Small intestine (tissue), 7 donors: Measurements from ENCODE around the gene HES5. TPM values are rescaled to one million over a fixed set of nuclear protein-coding genes. Genes with fewer than 3 reads are reported as not detected.

Source experiments
- DNase-seq, 2 donors: peaks; one replicate each; pipeline versions ENCODE4 v3.0.0 to v3.0.0-alpha.2; 2013
- FAIRE-seq: peaks from 2 replicates; lab custom pipeline; 2012; peaks lifted over from hg19 to GRCh38; lab: Jason Lieb, UNC
- H3K27ac ChIP-seq, 3 donors: one replicate each; pipeline ENCODE4 v1.5.1; 2013; ENCODE audit warnings: low read length in 2 of 3, mild to moderate bottlenecking in 2 of 3, control low read depth in 1 of 3, inconsistent platforms in 1 of 3, low read depth in 1 of 3, moderate library complexity in 1 of 3
- H3K27me3 ChIP-seq, 3 donors: one replicate each; pipeline ENCODE4 v1.6.1; 2013; ENCODE audit warnings: low read length in 3 of 3, inconsistent platforms in 1 of 3; ENCODE audit not compliant: control insufficient read depth in 3 of 3, insufficient read depth in 3 of 3
- H3K36me3 ChIP-seq, 3 donors: one replicate each; pipeline ENCODE4 v1.6.1; 2013; ENCODE audit warnings: low read length in 3 of 3, inconsistent platforms in 1 of 3, low read depth in 1 of 3, mild to moderate bottlenecking in 1 of 3, moderate library complexity in 1 of 3; ENCODE audit not compliant: control insufficient read depth in 3 of 3, insufficient read depth in 2 of 3
- H3K4me1 ChIP-seq, 3 donors: one replicate each; pipeline ENCODE4 v1.6.1; 2013; ENCODE audit warnings: low read length in 2 of 3, inconsistent platforms in 1 of 3, low read depth in 1 of 3, mild to moderate bottlenecking in 1 of 3, moderate library complexity in 1 of 3; ENCODE audit not compliant: control insufficient read depth in 3 of 3, insufficient read depth in 2 of 3
- H3K4me3 ChIP-seq, 3 donors: one replicate each; pipeline ENCODE4 v1.5.1; 2013; ENCODE audit warnings: low read length in 3 of 3, control low read depth in 1 of 3, inconsistent platforms in 1 of 3, low read depth in 1 of 3, mild to moderate bottlenecking in 1 of 3, moderate library complexity in 1 of 3
- H3K9me3 ChIP-seq, 2 donors: one replicate each; pipeline ENCODE4 v1.6.1; 2013; ENCODE audit warnings: low read depth in 1 of 2, low read length in 1 of 2; ENCODE audit not compliant: control insufficient read depth in 2 of 2, insufficient read depth in 1 of 2
- WGBS, 3 donors: extraction: QIAGEN DNeasy Blood & Tissue Kit; methylation state at CpG; one replicate each; pipeline ENCODE4 v1.1.7; 2013; 5-methylcytosine and 5-hydroxymethylcytosine counted together
- polyA plus RNA-seq, 4 donors: library from polyadenylated mRNA; stranded (reverse) in 3 of 4; unstranded in 1 of 4; fragments of 200-250 nt in 3 of 4; fragments of 120-200 nt in 1 of 4; gene quantifications; one replicate each; pipeline versions ENCODE4 v1.2.1 to v1.2.3, GENCODE V29; 2013
- donor health status: healthy with polysubstance abuse.
- donor health status: control.
- donor health status: control.
- donor health status: Bipolar disorder and iron deficiency.
- donor health status: healthy.

Gene HES5
- polyA plus RNA-seq, 4 donors = 0.19 to 0.30 TPM; not detected in 2

DNA sequence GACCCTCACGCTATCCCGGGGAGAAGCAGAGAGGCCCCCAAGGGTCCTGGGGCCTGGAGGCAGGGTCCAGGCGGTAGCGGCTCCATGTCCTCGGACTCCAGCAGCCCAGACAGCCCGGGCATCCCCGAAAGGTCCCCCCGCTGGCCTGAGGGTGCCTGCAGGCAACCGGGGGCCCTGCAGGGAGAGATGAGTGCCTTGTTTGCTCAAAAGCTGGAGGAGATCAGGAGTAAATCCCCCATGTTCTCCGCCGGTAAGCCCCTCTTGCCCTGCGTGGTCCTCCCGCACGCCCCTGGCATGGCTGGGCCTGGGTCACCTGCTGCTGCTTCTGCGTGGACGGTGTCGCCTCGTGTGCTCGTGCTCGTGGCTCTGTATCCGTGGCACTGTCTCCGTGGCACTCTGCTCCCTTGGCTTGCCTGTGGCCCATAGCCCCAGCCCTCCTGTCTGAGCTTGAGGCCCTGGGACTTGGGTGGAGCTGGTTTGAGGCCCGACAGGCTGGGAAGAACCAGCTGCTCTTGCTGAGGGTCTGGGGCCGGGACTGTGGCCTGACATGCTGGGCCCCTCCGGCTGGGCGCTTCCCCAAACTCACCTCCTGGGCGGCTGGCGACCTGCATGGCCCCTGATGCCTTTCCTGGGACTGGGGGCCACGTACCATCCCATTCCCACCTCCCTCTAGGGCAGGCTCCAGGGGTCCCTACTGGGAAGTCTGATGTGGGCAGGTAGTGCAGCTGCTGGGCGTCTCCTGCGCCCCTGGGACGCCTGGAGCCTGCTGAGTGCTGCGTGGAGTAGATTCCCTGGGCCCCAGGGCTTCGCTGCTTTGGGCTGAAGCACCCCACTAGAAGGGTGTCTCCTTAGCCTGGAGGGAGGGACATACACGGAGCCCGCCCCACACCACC lies 27.2 kb downstream of the HES5 start:
- H3K4me1 ChIP-seq = no peaks in the 10 kb centered on the region
- no peak for FAIRE-seq
- H3K27me3 ChIP-seq = peaks cover 0 to 28% (median 2%) of the 10 kb centered on the region in 3 donors
- H3K27ac ChIP-seq = no peak overlapping the region
- H3K36me3 ChIP-seq = peaks cover 0 to 12% (median 0%) of the 10 kb centered on the region in 3 donors
- no peak for DNase-seq
- H3K9me3 ChIP-seq = no peaks in the 10 kb centered on the region
- WGBS, 3 donors = 65 to 73% (median 72%) methylated on average over 35 to 36 of the region's 36 CpGs
- no peak overlapping the region for H3K4me3 ChIP-seq

- H3K9me3 ChIP-seq = no peaks in the 10 kb centered on the region
- DNase-seq (no peak), FAIRE-seq (no peak)
- WGBS, 3 donors = 84 to 91% (median 89%) methylated on average over 18 to 34 of the region's 34 CpGs
- H3K36me3 ChIP-seq = peaks cover 0 to 5% (median 0%) of the 10 kb centered on the region in 3 donors
- no peak overlapping the region for H3K4me3 ChIP-seq
- no peaks in the 10 kb centered on the region for H3K4me1 ChIP-seq
- peaks cover 0 to 28% (median 2%) of the 10 kb centered on the region in 3 donors for H3K27me3 ChIP-seq
- no peak overlapping the region for H3K27ac ChIP-seq
These were observed 27.9 kb downstream of the HES5 start for GRCh38 chr1:2502210-2502609.

DNA sequence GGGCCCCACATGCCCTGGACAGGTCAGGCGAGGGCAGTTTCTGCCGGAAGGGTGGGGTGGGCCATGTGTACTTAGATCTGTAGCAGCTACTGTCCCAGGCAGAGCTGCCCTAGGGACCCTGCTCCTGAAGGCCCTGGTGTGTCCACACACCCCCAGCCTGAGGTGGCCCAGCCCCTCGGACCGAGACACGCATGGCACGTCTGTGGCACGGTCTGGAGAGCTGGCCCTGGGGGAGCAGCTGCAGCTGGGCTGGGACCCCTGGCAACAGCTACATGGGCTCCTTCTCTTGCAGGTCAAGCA lies 28.3 kb downstream of the HES5 start:
- H3K4me3 ChIP-seq = no peak overlapping the region
- H3K4me1 ChIP-seq = no peaks in the 10 kb centered on the region
- peaks cover 0 to 28% (median 2%) of the 10 kb centered on the region in 3 donors for H3K27me3 ChIP-seq
- FAIRE-seq (no peak), DNase-seq (no peak)
- no peak overlapping the region for H3K27ac ChIP-seq
- 61 to 66% (median 65%) methylated on average over 5 to 7 of the region's 7 CpGs for WGBS, 3 donors
- H3K36me3 ChIP-seq = peaks cover 0 to under 1% (median 0%) of the 10 kb centered on the region in 3 donors
- H3K9me3 ChIP-seq = no peaks in the 10 kb centered on the region

DNA sequence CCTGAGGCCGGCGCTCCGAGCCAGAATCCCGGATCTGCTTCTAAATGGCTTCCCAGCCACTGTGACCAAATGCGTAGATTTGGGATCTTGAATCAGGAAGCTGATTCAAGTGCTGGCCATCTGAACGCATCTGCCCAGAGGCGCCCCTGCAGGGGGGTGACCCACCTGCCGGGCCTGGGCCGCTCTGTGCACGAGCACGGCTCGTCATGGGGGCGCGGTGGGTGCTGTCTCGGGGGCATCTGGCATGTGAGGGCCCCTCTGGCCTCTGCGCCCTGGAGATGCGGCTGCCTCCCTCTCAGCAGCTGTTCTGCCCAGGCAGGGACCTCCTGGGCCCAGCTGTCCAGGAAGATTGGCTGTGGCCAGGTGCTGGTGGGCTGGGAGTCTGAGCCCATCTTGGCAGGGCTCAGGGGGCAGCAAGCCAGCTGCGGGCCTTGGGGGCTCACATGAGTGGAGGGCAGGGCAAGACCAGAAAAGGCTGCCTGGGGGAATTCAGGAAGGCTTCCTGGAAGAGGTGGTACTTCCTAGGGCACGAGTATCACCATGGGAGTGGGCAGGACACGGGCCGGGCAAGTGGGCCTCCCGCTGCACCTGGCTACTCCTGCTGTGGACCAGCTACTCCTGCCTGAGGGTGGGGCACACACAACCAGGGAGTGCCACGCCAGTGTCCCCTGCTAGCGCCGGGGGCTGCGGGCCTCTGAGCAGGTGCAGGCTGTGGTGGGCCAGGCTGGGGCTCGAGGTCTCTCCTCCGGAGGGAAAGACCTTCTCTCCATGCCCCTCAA lies 28.8 kb downstream of the HES5 start:
- no peak for FAIRE-seq
- H3K4me3 ChIP-seq = no peak overlapping the region
- no peaks in the 10 kb centered on the region for H3K36me3 ChIP-seq
- H3K9me3 ChIP-seq = no peaks in the 10 kb centered on the region
- 63 to 70% (median 67%) methylated on average over 27 to 28 of the region's 28 CpGs for WGBS, 3 donors
- peaks cover 0 to 28% (median 2%) of the 10 kb centered on the region in 3 donors for H3K27me3 ChIP-seq
- H3K4me1 ChIP-seq = no peaks in the 10 kb centered on the region
- H3K27ac ChIP-seq = no peak overlapping the region
- no peak for DNase-seq

- FAIRE-seq = no peak
These were observed 30.0 kb downstream of the HES5 start for GRCh38 chr1:2499986-2500596.

GRCh38 chr1:2499260-2499659 lies 30.8 kb downstream of the HES5 start:
- Histone ChIP-seq H3K27ac (no peak overlapping the region), H3K36me3 (no peaks in the 10 kb centered on the region), H3K4me1 (peaks cover 0 to 6% (median 0%) of the 10 kb centered on the region in 3 donors), H3K27me3 (peaks cover 0 to 19% (median 0%) of the 10 kb centered on the region in 3 donors), H3K9me3 (no peaks in the 10 kb centered on the region), H3K4me3 (no peak overlapping the region)
- no peak for DNase-seq
- FAIRE-seq = no peak
- WGBS, 3 donors = 14 to 54% (median 21%) methylated on average over 3 to 4 of the region's 4 CpGs

More at GRCh38 chr1:2499986-2500596, 30.0 kb downstream of the HES5 start:
- no peak overlapping the region for H3K27ac ChIP-seq
- no peaks in the 10 kb centered on the region for H3K9me3 ChIP-seq
- 49 to 55% (median 52%) methylated on average over 19 of the region's 19 CpGs for WGBS, 3 donors
- H3K4me3 ChIP-seq = no peak overlapping the region
- no peaks in the 10 kb centered on the region for H3K36me3 ChIP-seq
- DNase-seq = no peak
- peaks cover 0 to 27% (median 2%) of the 10 kb centered on the region in 3 donors for H3K27me3 ChIP-seq
- no peaks in the 10 kb centered on the region for H3K4me1 ChIP-seq

- DNase-seq (no peak), FAIRE-seq (no peak)
- H3K27ac ChIP-seq = no peak overlapping the region
- 51 to 77% (median 58%) methylated on average over 19 of the region's 19 CpGs for WGBS, 3 donors
- H3K9me3 ChIP-seq = no peaks in the 10 kb centered on the region
- H3K4me3 ChIP-seq = no peak overlapping the region
- H3K36me3 ChIP-seq = no peaks in the 10 kb centered on the region
- peaks cover 0 to 14% (median 0%) of the 10 kb centered on the region in 3 donors for H3K27me3 ChIP-seq
- H3K4me1 ChIP-seq = peaks cover 0 to 9% (median 0%) of the 10 kb centered on the region in 3 donors
These were observed 31.4 kb downstream of the HES5 start for GRCh38 chr1:2498648-2499047.

GRCh38 chr1:2497891-2498290 lies 32.2 kb downstream of the HES5 start:
- Histone ChIP-seq H3K27ac (no peak overlapping the region), H3K4me1 (peaks cover 0 to 9% (median 0%) of the 10 kb centered on the region in 3 donors), H3K4me3 (no peak overlapping the region), H3K9me3 (no peaks in the 10 kb centered on the region), H3K27me3 (peaks cover 0 to 7% (median 0%) of the 10 kb centered on the region in 3 donors), H3K36me3 (no peaks in the 10 kb centered on the region)
- no peak for DNase-seq
- 24 to 52% (median 39%) methylated on average over 2 to 4 of the region's 4 CpGs for WGBS, 3 donors
- FAIRE-seq = no peak
